HFF-Myc (cell line): Measurements from ENCODE around the gene IZUMO1R.

Source experiments
- DNase-seq: peaks from one replicate; pipeline ENCODE4 v3.0.0-alpha.2; 2011; ENCODE audit warnings: low read depth; ENCODE audit errors: extremely low read depth
- H3K4me3 ChIP-seq: replicated peaks from 2 replicates; pipeline ENCODE4 v1.5.1; 2011; ENCODE audit warnings: low read depth, mild to moderate bottlenecking, control low read depth, low read length
- CTCF ChIP-seq: IDR thresholded peaks from 2 replicates; pipeline ENCODE4 v1.5.1; 2012; ENCODE audit warnings: mild to moderate bottlenecking, low read depth, low read length, control low read depth; ENCODE audit errors: missing control alignments

The IZUMO1R gene

GRCh38 chr11:94281324-94281723 is 23.1 kb upstream of the IZUMO1R start:
- no peak for DNase-seq
- TF ChIP-seq CTCF: no peak
- no peak overlapping the region for H3K4me3 ChIP-seq

- H3K4me3 ChIP-seq: no peak overlapping the region
- no peak for DNase-seq
- TF ChIP-seq CTCF: no peak
Observed at GRCh38 chr11:94283678-94284077, 20.7 kb upstream of the IZUMO1R start.

- H3K4me3 ChIP-seq: no peak overlapping the region
- DNase-seq: no peak
- TF ChIP-seq CTCF: no peak
Observed at GRCh38 chr11:94295534-94295933, 8.8 kb upstream of the IZUMO1R start.

GRCh38 chr11:94297985-94298576 is 6.3 kb upstream of the IZUMO1R start:
- no peak for DNase-seq
- peak; percentile 8 for TF ChIP-seq CTCF
- H3K4me3 ChIP-seq: no peak overlapping the region

- no peak overlapping the region for H3K4me3 ChIP-seq
- DNase-seq: no peak
- no peak for TF ChIP-seq CTCF
Observed at GRCh38 chr11:94302776-94303175, 1.6 kb upstream of the IZUMO1R start.

- TF ChIP-seq CTCF: no peak
- H3K4me3 ChIP-seq: no peak overlapping the region
- no peak for DNase-seq
Observed at GRCh38 chr11:94305146-94305545, 766 bp downstream of the IZUMO1R start.
